Measurements from ENCODE around the gene GPR15. TPM values are rescaled to one million over a fixed set of nuclear protein-coding genes. Genes with fewer than 3 reads are reported as not detected.

Gene GPR15
- total RNA-seq, 1 donor from 2014 or later, result not detected

DNA sequence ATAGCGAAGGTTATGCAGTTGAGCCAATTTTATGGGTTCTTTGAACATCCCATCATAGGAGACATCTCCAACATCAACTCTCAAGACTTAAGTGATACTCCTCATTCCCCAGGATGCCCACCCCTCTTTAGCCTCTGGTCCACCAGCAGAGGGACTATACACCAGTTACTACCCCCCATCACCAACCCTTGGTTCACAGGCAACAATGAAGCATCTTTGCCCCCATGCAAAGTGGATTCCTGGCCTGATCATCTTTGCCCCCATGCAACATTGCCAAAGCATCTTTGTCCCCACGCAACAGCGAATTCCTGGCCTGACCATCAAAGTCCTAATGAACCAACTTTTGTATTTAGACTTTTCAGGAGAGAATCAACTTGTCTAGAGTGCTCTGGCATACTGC lies 19.1 kb downstream of the GPR15 start:
- no peak overlapping the region for H3K4me3 ChIP-seq
- TF ChIP-seq, protein P1, sequence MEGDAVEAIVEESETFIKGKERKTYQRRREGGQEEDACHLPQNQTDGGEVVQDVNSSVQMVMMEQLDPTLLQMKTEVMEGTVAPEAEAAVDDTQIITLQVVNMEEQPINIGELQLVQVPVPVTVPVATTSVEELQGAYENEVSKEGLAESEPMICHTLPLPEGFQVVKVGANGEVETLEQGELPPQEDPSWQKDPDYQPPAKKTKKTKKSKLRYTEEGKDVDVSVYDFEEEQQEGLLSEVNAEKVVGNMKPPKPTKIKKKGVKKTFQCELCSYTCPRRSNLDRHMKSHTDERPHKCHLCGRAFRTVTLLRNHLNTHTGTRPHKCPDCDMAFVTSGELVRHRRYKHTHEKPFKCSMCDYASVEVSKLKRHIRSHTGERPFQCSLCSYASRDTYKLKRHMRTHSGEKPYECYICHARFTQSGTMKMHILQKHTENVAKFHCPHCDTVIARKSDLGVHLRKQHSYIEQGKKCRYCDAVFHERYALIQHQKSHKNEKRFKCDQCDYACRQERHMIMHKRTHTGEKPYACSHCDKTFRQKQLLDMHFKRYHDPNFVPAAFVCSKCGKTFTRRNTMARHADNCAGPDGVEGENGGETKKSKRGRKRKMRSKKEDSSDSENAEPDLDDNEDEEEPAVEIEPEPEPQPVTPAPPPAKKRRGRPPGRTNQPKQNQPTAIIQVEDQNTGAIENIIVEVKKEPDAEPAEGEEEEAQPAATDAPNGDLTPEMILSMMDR (IDR thresholded peaks at IDR 0.05), result no peak
- H3K9me3 ChIP-seq, result no peaks in the 10 kb centered on the region
- H3K4me1 ChIP-seq, result no peaks in the 10 kb centered on the region
- no peak overlapping the region for H3K27ac ChIP-seq
- no peaks in the 10 kb centered on the region for H3K27me3 ChIP-seq
- intact Hi-C loops (cut with DNase I), result no loop called here
- H3K36me3 ChIP-seq, result no peaks in the 10 kb centered on the region
- no peak for DNase-seq (ENCODE audit: low spot score in 2 of 2)

DNA sequence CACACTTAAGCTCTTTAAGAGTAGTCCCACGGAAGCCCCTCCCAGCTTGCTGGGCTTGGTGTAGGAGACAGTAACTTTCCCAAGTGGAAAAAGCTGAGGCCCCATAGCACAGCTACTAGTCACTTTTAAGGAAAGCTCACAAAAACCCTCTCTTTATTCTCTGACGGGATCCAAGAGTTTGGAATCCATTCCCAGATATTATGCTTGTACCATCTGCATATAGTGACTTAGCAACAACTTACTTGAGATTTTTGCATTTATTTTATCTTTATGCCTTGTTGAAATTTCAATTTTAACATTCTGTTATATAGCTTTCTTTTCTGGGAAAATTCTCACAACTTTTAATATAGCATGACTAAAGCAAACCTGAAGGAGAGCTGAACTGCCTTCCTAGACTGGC lies 19.5 kb downstream of the GPR15 start:
- H3K27ac ChIP-seq, result no peak overlapping the region

DNA sequence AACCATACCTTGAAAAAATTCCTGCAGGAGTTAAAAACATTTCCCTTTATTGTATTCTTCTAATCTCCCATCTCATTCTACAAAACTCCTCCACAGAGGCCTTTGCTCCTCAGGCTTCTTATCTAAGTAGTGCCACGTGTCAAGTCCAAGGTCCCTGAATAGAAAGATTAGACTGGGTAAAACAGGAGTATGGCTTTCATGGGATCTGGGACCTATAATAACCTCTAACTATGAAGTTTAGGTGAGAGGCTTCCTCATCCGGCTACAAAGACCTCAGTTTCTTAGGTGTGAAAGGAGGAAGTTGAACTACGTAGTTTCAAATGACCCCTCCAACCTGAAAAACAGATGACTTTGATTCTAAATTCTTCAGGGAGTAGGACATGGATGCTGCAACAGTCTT lies 20.0 kb downstream of the GPR15 start:
- no peak overlapping the region for H3K27ac ChIP-seq
- H3K4me3 ChIP-seq, result no peak overlapping the region
- no peaks in the 10 kb centered on the region for H3K9me3 ChIP-seq
- intact Hi-C loops (cut with DNase I), result no loop called here
- no peaks in the 10 kb centered on the region for H3K36me3 ChIP-seq
- TF ChIP-seq, protein P1 (IDR thresholded peaks at IDR 0.05), result no peak
- no peaks in the 10 kb centered on the region for H3K4me1 ChIP-seq
- H3K27me3 ChIP-seq, result no peaks in the 10 kb centered on the region
- no peak for DNase-seq (ENCODE audit: low spot score in 2 of 2)

More for the DNA sequence above, 19.5 kb downstream of the GPR15 start:
- no peaks in the 10 kb centered on the region for H3K4me1 ChIP-seq
- no peaks in the 10 kb centered on the region for H3K9me3 ChIP-seq
- TF ChIP-seq, protein P1 (IDR thresholded peaks at IDR 0.05), result no peak
- no peaks in the 10 kb centered on the region for H3K27me3 ChIP-seq
- DNase-seq (ENCODE audit: low spot score in 2 of 2), result no peak
- intact Hi-C loops (cut with DNase I), result no loop called here
- H3K4me3 ChIP-seq, result no peak overlapping the region
- H3K36me3 ChIP-seq, result no peaks in the 10 kb centered on the region

DNA sequence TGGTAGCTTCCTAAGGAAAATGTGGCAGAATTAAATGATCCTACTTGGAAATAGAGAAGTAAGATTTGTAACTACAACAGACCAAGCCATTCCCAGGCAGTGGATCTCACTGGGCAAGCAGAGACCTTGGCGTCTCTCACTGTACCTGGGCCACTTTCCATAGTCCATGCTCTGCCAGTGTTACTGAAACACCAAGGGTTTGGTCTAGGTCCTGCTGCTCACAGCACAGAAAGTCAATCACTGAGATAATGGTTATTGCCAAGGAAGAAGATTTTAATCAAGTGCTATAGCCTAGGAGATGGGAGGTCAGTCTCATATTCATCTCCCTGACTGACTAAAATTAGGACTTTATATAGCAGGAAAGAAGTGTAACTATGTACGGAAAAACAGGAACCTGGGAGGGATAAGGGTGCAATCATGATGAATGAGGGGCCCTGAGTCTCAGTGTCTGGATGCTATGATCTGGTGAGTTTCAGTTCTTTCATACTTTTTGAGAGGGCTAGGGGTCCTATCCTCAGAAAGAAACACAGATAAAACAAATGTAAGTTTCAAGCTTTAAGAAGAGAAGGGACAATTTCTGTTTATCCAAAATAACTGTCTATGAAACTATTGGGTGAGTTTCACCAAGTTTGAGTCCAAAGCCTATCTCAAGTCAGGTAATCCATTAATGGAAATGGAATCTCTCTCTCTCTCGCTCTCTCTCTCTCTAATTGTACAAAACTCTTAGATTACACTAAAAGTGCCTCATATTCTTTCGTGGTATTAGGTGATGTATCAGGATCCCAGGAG lies 20.6 kb downstream of the GPR15 start:
- H3K27ac ChIP-seq, result no peak overlapping the region
- H3K4me1 ChIP-seq, result no peaks in the 10 kb centered on the region
- no peaks in the 10 kb centered on the region for H3K27me3 ChIP-seq
- DNase-seq (ENCODE audit: low spot score in 2 of 2), result no peak
- no peaks in the 10 kb centered on the region for H3K9me3 ChIP-seq
- H3K36me3 ChIP-seq, result no peaks in the 10 kb centered on the region
- no peak overlapping the region for H3K4me3 ChIP-seq
- TF ChIP-seq, protein P1 (IDR thresholded peaks at IDR 0.05), result no peak
- intact Hi-C loops (cut with DNase I), result no loop called here

DNA sequence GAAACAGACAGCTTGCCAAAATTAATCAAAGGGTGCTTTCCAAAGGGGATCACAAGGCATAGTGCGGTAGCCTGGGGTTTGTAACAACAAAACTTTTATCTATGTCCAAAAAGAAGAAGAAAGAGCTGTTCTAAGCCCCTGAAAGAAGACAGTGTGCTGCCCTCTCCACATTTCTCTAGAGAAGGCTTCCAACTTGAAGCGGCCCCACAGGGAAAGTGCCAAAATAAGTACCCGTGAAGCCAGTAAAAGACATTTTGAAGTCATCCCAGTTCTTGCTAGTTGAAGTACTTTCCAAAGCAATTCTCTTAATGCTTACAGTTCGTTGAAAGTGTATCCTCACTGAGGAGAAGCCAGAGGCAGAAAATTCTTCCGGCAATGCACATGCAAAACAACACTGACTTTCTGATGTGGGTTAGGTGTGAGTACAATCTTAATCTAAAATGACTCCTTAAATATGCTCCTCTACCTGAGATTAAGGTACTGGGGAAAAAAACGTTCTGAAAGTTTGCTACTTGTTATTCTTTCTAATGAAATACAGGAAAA lies 21.3 kb downstream of the GPR15 start:
- Histone ChIP-seq H3K36me3 (no peaks in the 10 kb centered on the region), H3K27me3 (no peaks in the 10 kb centered on the region), H3K4me3 (no peak overlapping the region), H3K27ac (no peak overlapping the region), H3K4me1 (no peaks in the 10 kb centered on the region), H3K9me3 (no peaks in the 10 kb centered on the region)
- no peak for DNase-seq (ENCODE audit: low spot score in 2 of 2)
- intact Hi-C loops (cut with DNase I), result no loop called here
- TF ChIP-seq, protein P1 (IDR thresholded peaks at IDR 0.05), result no peak
